ENCODE data around the gene SPECC1.
"Not testable (repeated sequence)": the region's sequence is repeated elsewhere in the genome, so short reads cannot be mapped to it uniquely, and the experiment has no call there.

- TF ChIP-seq TARDBP (IDR thresholded peaks at IDR 0.05; ENCODE audit: borderline replicate concordance); HDAC6 (IDR thresholded peaks at IDR 0.05; ENCODE audit: unreplicated experiment); POLR2A (IDR thresholded peaks at IDR 0.05; ENCODE audit: low read depth, low read length); POLR2AphosphoS5 (IDR thresholded peaks at IDR 0.05; ENCODE audit: low read length); MXI1 (IDR thresholded peaks at IDR 0.05; ENCODE audit: low read depth, low read length); CEBPB (IDR thresholded peaks at IDR 0.05; ENCODE audit: borderline replicate concordance in 1 of 2, low read depth in 2 of 2, low read length in 2 of 2); FOXK2 (IDR thresholded peaks at IDR 0.05); ATF2 (IDR thresholded peaks at IDR 0.05; ENCODE audit: low read length); EZH2 (IDR thresholded peaks at IDR 0.05; ENCODE audit: borderline replicate concordance, control insufficient read depth, low read depth, low read length); ZNF687 (IDR thresholded peaks at IDR 0.05); ETV6 (conservative IDR thresholded peaks at IDR 0.05 in 1 of 2, IDR thresholded peaks at IDR 0.05 in 1 of 2; ENCODE audit: borderline replicate concordance in 1 of 2, low read depth in 1 of 2); CTCF (IDR thresholded peaks at IDR 0.05 in 2 of 3, conservative IDR thresholded peaks at IDR 0.05 in 1 of 3; ENCODE audit: control insufficient read depth in 2 of 3, extremely low read depth in 1 of 3, insufficient read depth in 1 of 3, low read depth in 3 of 3, low read length in 3 of 3); YY1 (IDR thresholded peaks at IDR 0.05; ENCODE audit: low read depth, low read length): not testable (repeated sequence)
Measured at GRCh38 chr17:19962954-19963353, 46.2 kb upstream of the SPECC1 start.
